HCT116 (cell line): ENCODE results near the gene RAB33B. TPM values are rescaled to one million over a fixed set of nuclear protein-coding genes. Genes with fewer than 3 reads are reported as not detected.

ENCODE experiments used
- ATAC-seq: fragments of 200-7000 bp; cut with Tn5 transposase; 2 replicates; pipeline ENCODE4 v1.9.1; 2020; ENCODE audit warnings: mild to moderate bottlenecking, moderate library complexity
- BruUV-seq: library from RNA; stranded (reverse); fragments of 400-500 nt; replicated peaks from 2 replicates; lab custom pipeline; 2021; lab: Mats Ljungman, UMichigan
- CTCF ChIA-PET: fragments of 300-600 bp; sonication (Branson Sonifier 250); formaldehyde crosslinking; loops from one replicate; lab custom pipeline; 2021; ENCODE audit warnings: antibody characterized with exemption; lab: Charles Lee
- POLR2A ChIA-PET: fragments of 300-600, 350-600 bp; sonication (Branson Sonifier 250); formaldehyde crosslinking; loops from one replicate; lab custom pipeline; 2021; ENCODE audit warnings: antibody characterized with exemption; lab: Charles Lee
- RAD21 ChIA-PET, 2 experiments: fragments of 300-600 bp; sonication (Branson Sonifier 250); formaldehyde crosslinking; loops; one replicate each; lab custom pipeline; 2023; ENCODE audit warnings: low total read pairs in 2 of 2; ENCODE audit not compliant: uncharacterized antibody in 2 of 2, unreplicated experiment in 2 of 2, low non-redundant PET in 1 of 2; lab: Charles Lee
- DNase-seq: peaks from one replicate; pipeline ENCODE4 v3.0.0-alpha.2; 2010; ENCODE audit warnings: low read depth, low spot score
- H2AFZ ChIP-seq: fragments of 200-600 bp; shearing (Covaris generic), sonication (generic); 2 replicates; pipeline ENCODE4 v1.6.1; 2017; ENCODE audit warnings: low read depth, mixed run types, mixed read lengths, antibody characterized with exemption, low read length; ENCODE audit not compliant: poor library complexity, severe bottlenecking
- H3K27ac ChIP-seq: 2 replicates; pipeline ENCODE4 v1.5.1; 2012; ENCODE audit warnings: low read depth, low read length
- H3K27me3 ChIP-seq: fragments of 200-600 bp; sonication (generic); 2 replicates; pipeline ENCODE4 v1.6.1; 2016; ENCODE audit warnings: mixed run types, low read length, mixed read lengths; ENCODE audit not compliant: insufficient read depth
- H3K36me3 ChIP-seq, 2 experiments: fragments of 200-500 bp in 1 of 2; fragments of 200-600 bp in 1 of 2; sonication (Bioruptor generic) in 1 of 2; sonication (generic) in 1 of 2; 2 replicates each; pipeline versions ENCODE4 v1.5.1 to v1.6.1; 2014 to 2016; ENCODE audit warnings: low read length in 2 of 2, inconsistent platforms in 1 of 2, mixed read lengths in 1 of 2, mixed run types in 1 of 2; ENCODE audit not compliant: insufficient read depth in 2 of 2, control insufficient read depth in 1 of 2
- H3K4me1 ChIP-seq, 2 experiments: fragments of 200-600 bp in 1 of 2; sonication (generic) in 1 of 2; 2 replicates each; pipeline versions ENCODE4 v1.5.1 to v1.6.1; 2012 to 2017; ENCODE audit warnings: low read length in 2 of 2, inconsistent platforms in 1 of 2, mild to moderate bottlenecking in 1 of 2, mixed read lengths in 1 of 2, mixed run types in 1 of 2, moderate library complexity in 1 of 2; ENCODE audit not compliant: insufficient read depth in 2 of 2, control insufficient read depth in 1 of 2
- H3K4me2 ChIP-seq: fragments of 200-600 bp; sonication (generic); 2 replicates; pipeline ENCODE4 v1.6.1; 2017; ENCODE audit warnings: mixed run types, low read length, mixed read lengths
- H3K4me3 ChIP-seq, 2 experiments: fragments of 200-600 bp in 1 of 2; sonication (generic) in 1 of 2; replicated peaks in 1 of 2; 2 replicates each; pipeline ENCODE4 v1.5.1; 2011 to 2016; ENCODE audit warnings: low read length in 2 of 2, control low read depth in 1 of 2, low read depth in 1 of 2, mild to moderate bottlenecking in 1 of 2, mixed read lengths in 1 of 2, mixed run types in 1 of 2
- H3K79me2 ChIP-seq: fragments of 200-600 bp; sonication (generic); 2 replicates; pipeline ENCODE4 v1.6.1; 2017; ENCODE audit warnings: mild to moderate bottlenecking, mixed run types, low read length, moderate library complexity, mixed read lengths; ENCODE audit not compliant: insufficient read depth
- H3K9ac ChIP-seq: fragments of 200-600 bp; sonication (generic); 2 replicates; pipeline ENCODE4 v1.6.1; 2016; ENCODE audit warnings: low read length, mixed read lengths
- H3K9me2 ChIP-seq: fragments of 200-600 bp; sonication (generic), shearing (Covaris generic); 2 replicates; pipeline ENCODE4 v1.6.1; 2017; ENCODE audit warnings: mixed run types, mild to moderate bottlenecking, moderate library complexity; ENCODE audit not compliant: insufficient read depth
- H3K9me3 ChIP-seq, 2 experiments: fragments of 200-500 bp in 1 of 2; fragments of 200-600 bp in 1 of 2; sonication (Bioruptor generic) in 1 of 2; sonication (generic) in 1 of 2; 2 replicates each; pipeline ENCODE4 v1.6.1; 2014 to 2017; ENCODE audit warnings: low read length in 2 of 2, mixed read lengths in 2 of 2, inconsistent platforms in 1 of 2, low read depth in 1 of 2, mild to moderate bottlenecking in 1 of 2, mixed run types in 1 of 2, moderate library complexity in 1 of 2; ENCODE audit not compliant: control insufficient read depth in 1 of 2, insufficient read depth in 1 of 2
- H4K20me1 ChIP-seq: fragments of 200-600 bp; sonication (generic), shearing (Covaris generic); 2 replicates; pipeline ENCODE4 v1.6.1; 2017; ENCODE audit warnings: mixed run types, mild to moderate bottlenecking, moderate library complexity; ENCODE audit not compliant: insufficient read depth
- ATF3 ChIP-seq: IDR thresholded peaks from 2 replicates; pipeline ENCODE4 v1.6.1; 2012
- CBX3 ChIP-seq: IDR thresholded peaks from 2 replicates; pipeline ENCODE4 v1.6.1; 2012; ENCODE audit warnings: low read depth
- CEBPB ChIP-seq: IDR thresholded peaks from 2 replicates; pipeline ENCODE4 v1.6.1; 2012; ENCODE audit warnings: low read depth
- CTCF ChIP-seq, 3 experiments: fragments of 200-600 bp in 1 of 3; sonication (generic) in 1 of 3; IDR thresholded peaks in 2 of 3; conservative IDR thresholded peaks in 1 of 3; 2 replicates each; pipeline ENCODE4 v1.5.1; 2012 to 2017; ENCODE audit warnings: low read depth in 2 of 3, low read length in 2 of 3, antibody characterized with exemption in 1 of 3, borderline replicate concordance in 1 of 3, control low read depth in 1 of 3, mild to moderate bottlenecking in 1 of 3, mixed read lengths in 1 of 3, mixed run types in 1 of 3, moderate library complexity in 1 of 3; ENCODE audit not compliant: insufficient read depth in 1 of 3
- EGR1 ChIP-seq: IDR thresholded peaks from 2 replicates; pipeline ENCODE4 v1.6.1; 2012; ENCODE audit warnings: low read depth
- EZH2 ChIP-seq: fragments of 200-600 bp; sonication (generic); IDR thresholded peaks from 2 replicates; pipeline ENCODE4 v1.6.1; 2017; ENCODE audit warnings: antibody characterized with exemption, mixed run types
- JUND ChIP-seq: IDR thresholded peaks from 2 replicates; pipeline ENCODE4 v1.6.1; 2012
- MAX ChIP-seq: IDR thresholded peaks from 2 replicates; pipeline ENCODE4 v1.6.1; 2012
- POLR2A ChIP-seq: IDR thresholded peaks from 2 replicates; pipeline ENCODE4 v1.7.0; 2011; ENCODE audit warnings: borderline replicate concordance; ENCODE audit not compliant: insufficient read depth, insufficient read length; ENCODE audit errors: extremely low read depth
- POLR2AphosphoS5 ChIP-seq: IDR thresholded peaks from 2 replicates; pipeline ENCODE4 v1.6.1; 2011; ENCODE audit warnings: mild to moderate bottlenecking, low read depth, low read length, moderate library complexity
- RAD21 ChIP-seq: IDR thresholded peaks from 2 replicates; pipeline ENCODE4 v1.6.1; 2012; ENCODE audit warnings: low read depth, mild to moderate bottlenecking
- REST ChIP-seq: IDR thresholded peaks from 2 replicates; pipeline ENCODE4 v1.6.1; 2012; ENCODE audit warnings: low read depth
- SIN3A ChIP-seq: IDR thresholded peaks from 2 replicates; pipeline ENCODE4 v1.6.1; 2012; ENCODE audit warnings: low read depth
- SP1 ChIP-seq: IDR thresholded peaks from 2 replicates; pipeline ENCODE4 v1.6.1; 2012; ENCODE audit warnings: low read depth
- SRF ChIP-seq: IDR thresholded peaks from 2 replicates; pipeline ENCODE4 v1.6.1; 2012; ENCODE audit warnings: low read depth
- TCF7L2 ChIP-seq: IDR thresholded peaks from 2 replicates; pipeline ENCODE4 v1.7.0; 2011; ENCODE audit warnings: borderline replicate concordance, inconsistent platforms; ENCODE audit not compliant: insufficient read depth, insufficient read length; ENCODE audit errors: extremely low read depth
- YY1 ChIP-seq: IDR thresholded peaks from 2 replicates; pipeline ENCODE4 v1.6.1; 2011; ENCODE audit warnings: low read length, low read depth, moderate library complexity, mild to moderate bottlenecking; ENCODE audit not compliant: insufficient replicate concordance; ENCODE audit errors: extremely low read depth
- ZBTB33 ChIP-seq: IDR thresholded peaks from 2 replicates; pipeline ENCODE4 v1.6.1; 2011; ENCODE audit warnings: mild to moderate bottlenecking, low read length, moderate library complexity; ENCODE audit not compliant: insufficient replicate concordance; ENCODE audit errors: extremely low read depth
- ZFX ChIP-seq: fragments of 450-650 bp; IDR thresholded peaks from 2 replicates; pipeline ENCODE4 v1.6.1; 2017
- intact Hi-C: fragments of 100-400 bp; cut with micrococcal nuclease; formaldehyde crosslinking; loops from 2 replicates; pipeline ENCODE4 v1.10.0; 2022
- total RNA-seq: library from RNA; stranded (reverse); gene quantifications from one replicate; pipeline ENCODE4 v1.2.1, GENCODE V29; 2021; ENCODE audit not compliant: unreplicated experiment

The RAB33B gene
- total RNA-seq, 1 experiment from 2014 or later: 5.4 TPM

GRCh38 chr4:139515531-139515958, 61.6 kb downstream of the RAB33B start:
- ChIA-PET RAD21 (no interaction called here), CTCF (no interaction called here), POLR2A (no interaction called here)
- intact Hi-C loops: no loop called here
- no peak overlapping the region for H3K4me2 ChIP-seq
- H3K4me3 ChIP-seq: no peak overlapping the region
- TF ChIP-seq CTCF (IDR thresholded peaks at IDR 0.05 in 2 of 3, conservative IDR thresholded peaks at IDR 0.05 in 1 of 3; ENCODE audit: borderline replicate concordance in 1 of 3, insufficient read depth in 1 of 3, low read depth in 2 of 3, low read length in 2 of 3): no peak
- no peak for TF ChIP-seq ZFX
- no peak for TF ChIP-seq SIN3A
- no peak for TF ChIP-seq JUND
- TF ChIP-seq RAD21: no peak
- TF ChIP-seq SP1: no peak
- no peak for TF ChIP-seq TCF7L2
- TF ChIP-seq YY1: no peak
- TF ChIP-seq REST: no peak
- TF ChIP-seq EZH2: no peak
- TF ChIP-seq POLR2A: no peak
- TF ChIP-seq MAX: no peak
- no peak for TF ChIP-seq ZBTB33
- TF ChIP-seq POLR2AphosphoS5: no peak
- no peak for TF ChIP-seq ATF3
- TF ChIP-seq EGR1: no peak
- no peak for TF ChIP-seq SRF
- TF ChIP-seq CBX3: no peak
- TF ChIP-seq CEBPB: no peak
- H3K27me3 ChIP-seq: no peaks in the 10 kb centered on the region
- H2AFZ ChIP-seq: no peak overlapping the region
- no peaks in the 10 kb centered on the region for H3K4me1 ChIP-seq
- DNase-seq (no peak), ATAC-seq (no peak)
- H3K36me3 ChIP-seq: peaks cover 18 to 32% of the 10 kb centered on the region in 2 experiments; a peak in 3 of 4 replicates
- H3K9me3 ChIP-seq: no peaks in the 10 kb centered on the region
- H3K9ac ChIP-seq: no peak overlapping the region
- no peaks in the 10 kb centered on the region for H3K9me2 ChIP-seq
- H4K20me1 ChIP-seq: no peaks in the 10 kb centered on the region
- no TSS peak for BruUV-seq
- H3K79me2 ChIP-seq: no peaks in the 10 kb centered on the region
- no peak overlapping the region for H3K27ac ChIP-seq
